Testis (tissue), 3 donors: ENCODE data around the gene DST. TPM values are rescaled to one million over a fixed set of nuclear protein-coding genes. Genes with fewer than 3 reads are reported as not detected.
"Not testable (repeated sequence)": the region's sequence is repeated elsewhere in the genome, so short reads cannot be mapped to it uniquely, and the experiment has no call there.

ENCODE experiments used
- DNase-seq: peaks from one replicate; pipeline ENCODE4 v3.0.0-alpha.2; 2019
- H3K27ac ChIP-seq, 2 donors: fragments of 200-600 bp; sonication (generic); one replicate each; pipeline ENCODE4 v1.5.1; 2019
- H3K27me3 ChIP-seq: fragments of 200-600 bp; sonication (generic); one replicate; pipeline ENCODE4 v1.5.1; 2019
- H3K36me3 ChIP-seq: fragments of 200-600 bp; sonication (generic); one replicate; pipeline ENCODE4 v1.5.1; 2017; ENCODE audit warnings: low read depth; ENCODE audit errors: missing control alignments
- H3K4me1 ChIP-seq: fragments of 200-600 bp; sonication (generic); one replicate; pipeline ENCODE4 v1.5.1; 2019
- H3K4me3 ChIP-seq, 2 donors: fragments of 200-600 bp; sonication (generic); one replicate each; pipeline ENCODE4 v1.5.1; 2017 to 2019
- H3K9me3 ChIP-seq: fragments of 200-600 bp; sonication (generic); one replicate; pipeline ENCODE4 v1.5.1; 2017
- CTCF ChIP-seq, 3 experiments: fragments of 450-650 bp in 2 of 3; fragments of 200-600 bp in 1 of 3; sonication (generic) in 1 of 3; IDR thresholded peaks; one replicate each; pipeline ENCODE4 v1.5.1; 2016 to 2019; ENCODE audit warnings: antibody characterized with exemption in 3 of 3, mild to moderate bottlenecking in 2 of 3, moderate library complexity in 1 of 3
- POLR2A ChIP-seq: fragments of 450-650 bp; IDR thresholded peaks from one replicate; pipeline ENCODE4 v1.6.1; 2017; ENCODE audit warnings: antibody characterized with exemption, mild to moderate bottlenecking, moderate library complexity
- WGBS, 2 donors: methylation state at CpG; one replicate each; pipeline ENCODE4 v1.1.5; 2018; 5-methylcytosine and 5-hydroxymethylcytosine counted together
- intact Hi-C: fragments of 100-400 bp; cut with DNase I; formaldehyde crosslinking; loops from one replicate; pipeline ENCODE4 v1.15.1; 2023; ENCODE audit warnings: low total_unique reads
- polyA plus RNA-seq: library from polyadenylated mRNA; stranded (reverse); fragments of 350-450 nt; fragmentation: Illumina TruSeq; extraction: RNeasy Lipid Tissue Mini Kit (QIAGEN cat#74804); gene quantifications from one replicate; pipeline ENCODE4 v1.2.3, GENCODE V29; 2014; ENCODE audit warnings: low read depth, low replicate concordance; ENCODE audit not compliant: insufficient read depth
- total RNA-seq, 2 donors: library from RNA; depleted of rRNA; stranded (reverse); fragments of >200 nt; gene quantifications; one replicate each; pipeline ENCODE4 v1.2.3, GENCODE V29; 2016

Gene DST
- total and polyA plus RNA-seq, 3 donors from 2014 or later = 94.8 to 221 (median 175) TPM

- DNase-seq = no peak
- Histone ChIP-seq H3K27ac (no peak overlapping the region), H3K4me1 (no peaks in the 10 kb centered on the region), H3K36me3 (no peaks in the 10 kb centered on the region), H3K9me3 (no peaks in the 10 kb centered on the region), H3K27me3 (no peaks in the 10 kb centered on the region), H3K4me3 (no peak overlapping the region)
- intact Hi-C loops = no loop called here
- no peak for TF ChIP-seq CTCF (IDR thresholded peaks at IDR 0.05)
- no peak for TF ChIP-seq POLR2A
Measured at GRCh38 chr6:56567501-56567900, 75.2 kb downstream of the DST start.

GRCh38 chr6:56562730-56563129 lies 80.0 kb downstream of the DST start:
- H3K4me3 ChIP-seq, H3K27me3 ChIP-seq, DNase-seq, intact Hi-C loops, H3K9me3 ChIP-seq, H3K4me1 ChIP-seq, H3K27ac ChIP-seq, H3K36me3 ChIP-seq: not testable (repeated sequence)
- 97% methylated on average over 4 of the region's 4 CpGs for WGBS, 2 donors

GRCh38 chr6:56556751-56557540 lies 85.7 kb downstream of the DST start:
- Histone ChIP-seq H3K27ac (no peak overlapping the region), H3K4me3 (no peak overlapping the region), H3K36me3 (no peaks in the 10 kb centered on the region), H3K9me3 (no peaks in the 10 kb centered on the region), H3K27me3 (no peaks in the 10 kb centered on the region), H3K4me1 (no peaks in the 10 kb centered on the region)
- no peak for DNase-seq
- intact Hi-C loops = no loop called here
- TF ChIP-seq CTCF (IDR thresholded peaks at IDR 0.05) = no peak
- TF ChIP-seq POLR2A = no peak
- 96% methylated on average over 1 of the region's 1 CpG for WGBS, 2 donors

GRCh38 chr6:56555438-56555872 lies 87.2 kb downstream of the DST start:
- Histone ChIP-seq H3K27ac (peak overlapping the region in 1 of 2 donors; percentile 22), H3K9me3 (no peaks in the 10 kb centered on the region), H3K4me3 (no peak overlapping the region), H3K36me3 (no peaks in the 10 kb centered on the region), H3K4me1 (no peaks in the 10 kb centered on the region), H3K27me3 (no peaks in the 10 kb centered on the region)
- intact Hi-C loops = no loop called here
- DNase-seq = no peak
- TF ChIP-seq CTCF (IDR thresholded peaks at IDR 0.05) (no peak), POLR2A (no peak)
- 64 to 68% methylated on average over 5 of the region's 5 CpGs for WGBS, 2 donors

GRCh38 chr6:56552187-56553130 lies 90.2 kb downstream of the DST start:
- Histone ChIP-seq H3K4me1 (no peaks in the 10 kb centered on the region), H3K4me3 (no peak overlapping the region), H3K9me3 (no peaks in the 10 kb centered on the region), H3K36me3 (no peaks in the 10 kb centered on the region), H3K27me3 (no peaks in the 10 kb centered on the region), H3K27ac (no peak overlapping the region)
- intact Hi-C loops = no loop called here
- TF ChIP-seq POLR2A (no peak), CTCF (IDR thresholded peaks at IDR 0.05) (no peak)
- no peak for DNase-seq
- WGBS, 2 donors = 67 to 73% methylated on average over 7 of the region's 7 CpGs
